Stimulated activated CD8-positive, alpha-beta memory T cell treated with anti-CD3 and anti-CD28 coated beads, Interleukin-15, amount 100 ng/mL, for 4 hours (primary cell): ENCODE measurements around the gene ZNF692.

Experiments
- DNase-seq, 2 donors: peaks; one replicate each; pipeline ENCODE4 v3.0.0-alpha.2; 2020; ENCODE audit warnings: low read depth in 2 of 2

Gene ZNF692

GRCh38 chr1:248825909-248826760, 32.8 kb downstream of the ZNF692 start, which contains the start of gene SH3BP5L:
Gene SH3BP5L (minus strand): TSS chr1:248825915. CDS start chr1:248824935, 980 bp downstream.
- peak; percentile 78 to 89 for DNase-seq

- no peak for DNase-seq
Measured at GRCh38 chr1:248825573-248825908, 33.3 kb downstream of the ZNF692 start.

GRCh38 chr1:248825136-248825535, 33.7 kb downstream of the ZNF692 start:
- no peak for DNase-seq

GRCh38 chr1:248824701-248825100, 34.2 kb downstream of the ZNF692 start:
- DNase-seq = no peak

GRCh38 chr1:248824301-248824700, 34.6 kb downstream of the ZNF692 start:
- DNase-seq = no peak

- no peak for DNase-seq
Measured at GRCh38 chr1:248823517-248824001, 35.3 kb downstream of the ZNF692 start.

- DNase-seq = no peak
Measured at GRCh38 chr1:248822148-248823032, 36.5 kb downstream of the ZNF692 start.

- no peak for DNase-seq
Measured at GRCh38 chr1:248821641-248822040, 37.2 kb downstream of the ZNF692 start.

- DNase-seq = no peak
Measured at GRCh38 chr1:248821101-248821500, 37.8 kb downstream of the ZNF692 start.

- DNase-seq = no peak
Measured at GRCh38 chr1:248820041-248820585, 38.8 kb downstream of the ZNF692 start.

GRCh38 chr1:248818505-248819374, 40.1 kb downstream of the ZNF692 start:
- no peak for DNase-seq

GRCh38 chr1:248817065-248817464, 41.8 kb downstream of the ZNF692 start:
- no peak for DNase-seq

GRCh38 chr1:248816042-248816851, 42.6 kb downstream of the ZNF692 start:
- no peak for DNase-seq

GRCh38 chr1:248815407-248816034, 43.4 kb downstream of the ZNF692 start:
- DNase-seq = no peak

GRCh38 chr1:248814351-248814750, 44.5 kb downstream of the ZNF692 start:
- DNase-seq = no peak

- no peak for DNase-seq
Measured at GRCh38 chr1:248813546-248813945, 45.3 kb downstream of the ZNF692 start.

- no peak for DNase-seq
Measured at GRCh38 chr1:248812736-248813425, 46.0 kb downstream of the ZNF692 start.

- no peak for DNase-seq
Measured at GRCh38 chr1:248811514-248812490, 47.1 kb downstream of the ZNF692 start.
